Type B pancreatic cell (in vitro differentiated cells): ENCODE measurements around the gene PGAM5. TPM values are rescaled to one million over a fixed set of nuclear protein-coding genes. Genes with fewer than 3 reads are reported as not detected.
A peak's percentile ranks its signal among the peaks of the same experiment; 100 is the strongest.

Experiments
- DNase-seq: peaks from one replicate; pipeline ENCODE4 v3.0.0; 2021; ENCODE audit warnings: mixed read lengths; ENCODE audit not compliant: unreplicated experiment; ENCODE audit errors: extremely low spot score
- H3K27ac Mint-ChIP-seq: 2 replicates; pipeline ENCODE4 v1.8.0; 2021; ENCODE audit warnings: mild to moderate bottlenecking, mixed read lengths
- H3K27me3 Mint-ChIP-seq: 2 replicates; pipeline ENCODE4 v1.8.0; 2021; ENCODE audit warnings: mixed read lengths
- H3K36me3 Mint-ChIP-seq: 2 replicates; pipeline ENCODE4 v1.8.0; 2021; ENCODE audit warnings: mixed read lengths
- H3K4me1 Mint-ChIP-seq: one replicate; pipeline ENCODE4 v1.8.0; 2021; ENCODE audit warnings: mixed read lengths; ENCODE audit not compliant: unreplicated experiment
- H3K4me3 Mint-ChIP-seq: 2 replicates; pipeline ENCODE4 v1.8.0; 2021; ENCODE audit warnings: mild to moderate bottlenecking, mixed read lengths
- H3K9me3 Mint-ChIP-seq: 2 replicates; pipeline ENCODE4 v1.8.0; 2021; ENCODE audit warnings: mixed read lengths
- total RNA-seq: library from RNA; stranded (reverse); gene quantifications from 2 replicates; pipeline ENCODE4 v1.2.1, GENCODE V29; 2021; ENCODE audit warnings: low replicate concordance
- TF ChIP-seq, protein P1 (sequence below): fragments of 200-600 bp; sonication (generic); conservative IDR thresholded peaks from 2 replicates; pipeline ENCODE4 v1.5.0; 2021; ENCODE audit warnings: antibody characterized with exemption, mild to moderate bottlenecking

The PGAM5 gene
- total RNA-seq, 1 donor from 2014 or later, result 41.0 TPM

- peaks cover 7% of the 10 kb centered on the region for H3K36me3 Mint-ChIP-seq
- peaks cover 5% of the 10 kb centered on the region for H3K4me1 Mint-ChIP-seq
- H3K9me3 Mint-ChIP-seq, result no peaks in the 10 kb centered on the region
- no peaks in the 10 kb centered on the region for H3K27me3 Mint-ChIP-seq
- H3K4me3 Mint-ChIP-seq, result no peak overlapping the region
- H3K27ac Mint-ChIP-seq, result peak overlapping the region; percentile 9
- DNase-seq, result no peak
- TF ChIP-seq, protein P1, sequence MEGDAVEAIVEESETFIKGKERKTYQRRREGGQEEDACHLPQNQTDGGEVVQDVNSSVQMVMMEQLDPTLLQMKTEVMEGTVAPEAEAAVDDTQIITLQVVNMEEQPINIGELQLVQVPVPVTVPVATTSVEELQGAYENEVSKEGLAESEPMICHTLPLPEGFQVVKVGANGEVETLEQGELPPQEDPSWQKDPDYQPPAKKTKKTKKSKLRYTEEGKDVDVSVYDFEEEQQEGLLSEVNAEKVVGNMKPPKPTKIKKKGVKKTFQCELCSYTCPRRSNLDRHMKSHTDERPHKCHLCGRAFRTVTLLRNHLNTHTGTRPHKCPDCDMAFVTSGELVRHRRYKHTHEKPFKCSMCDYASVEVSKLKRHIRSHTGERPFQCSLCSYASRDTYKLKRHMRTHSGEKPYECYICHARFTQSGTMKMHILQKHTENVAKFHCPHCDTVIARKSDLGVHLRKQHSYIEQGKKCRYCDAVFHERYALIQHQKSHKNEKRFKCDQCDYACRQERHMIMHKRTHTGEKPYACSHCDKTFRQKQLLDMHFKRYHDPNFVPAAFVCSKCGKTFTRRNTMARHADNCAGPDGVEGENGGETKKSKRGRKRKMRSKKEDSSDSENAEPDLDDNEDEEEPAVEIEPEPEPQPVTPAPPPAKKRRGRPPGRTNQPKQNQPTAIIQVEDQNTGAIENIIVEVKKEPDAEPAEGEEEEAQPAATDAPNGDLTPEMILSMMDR, result no peak
Measured at GRCh38 chr12:132766380-132767085, 55.9 kb downstream of the PGAM5 start.

DNA sequence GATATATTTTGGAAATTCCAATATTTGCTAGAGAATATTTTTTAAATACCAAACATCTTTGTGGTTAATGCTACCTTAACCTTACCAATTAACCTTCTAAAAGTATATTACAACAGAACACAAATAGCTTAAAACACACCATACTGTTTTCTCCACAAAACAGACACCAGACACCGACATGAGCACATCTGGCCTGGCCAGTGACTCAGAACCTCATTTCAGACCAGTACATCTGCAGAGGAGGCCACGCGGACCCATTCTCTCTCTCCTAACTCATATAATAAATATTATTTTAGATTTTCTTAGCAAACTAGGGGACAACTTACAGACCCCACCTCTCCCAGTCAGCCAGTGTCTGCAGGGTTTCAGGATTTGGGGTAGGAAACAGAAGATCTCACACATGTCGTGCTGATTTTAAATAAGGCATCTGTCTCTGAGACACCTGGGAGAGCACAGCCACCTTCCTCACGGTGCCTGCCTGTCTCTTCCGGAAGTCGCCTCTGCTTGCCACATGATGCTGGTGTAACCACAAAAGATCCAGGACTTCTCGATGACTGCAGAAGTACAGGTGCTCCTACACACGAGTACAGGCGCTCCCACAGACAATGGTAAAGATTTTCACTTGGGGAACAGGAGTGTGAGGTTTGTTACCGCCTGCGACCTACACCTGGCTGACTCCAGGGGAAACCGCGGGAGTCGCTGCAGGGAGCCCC lies 60.6 kb downstream of the PGAM5 start:
- no peaks in the 10 kb centered on the region for H3K27me3 Mint-ChIP-seq
- peaks cover 5% of the 10 kb centered on the region for H3K4me1 Mint-ChIP-seq
- TF ChIP-seq, protein P1, result no peak
- H3K27ac Mint-ChIP-seq, result no peak overlapping the region
- H3K4me3 Mint-ChIP-seq, result no peak overlapping the region
- no peak for DNase-seq
- no peaks in the 10 kb centered on the region for H3K9me3 Mint-ChIP-seq
- peaks cover 7% of the 10 kb centered on the region for H3K36me3 Mint-ChIP-seq

Other genes starting within 250 kb of the PGAM5 start
- 108 TPM in 2 replicates for gene FBRSL1, start 220.7 kb upstream of the PGAM5 start, total RNA-seq
- not detected in 2 replicates for gene LRCOL1, start 100.3 kb upstream of the PGAM5 start, total RNA-seq
- 2.8 and 5.4 TPM in 2 replicates for gene P2RX2, start 92.1 kb upstream of the PGAM5 start, total RNA-seq
- 67.3 and 113 TPM in 2 replicates for gene POLE, start 23.5 kb upstream of the PGAM5 start, total RNA-seq
- gene PXMP2, start 23.3 kb upstream of the PGAM5 start, total RNA-seq, result 23.6 and 38.5 TPM in 2 replicates
- gene ANKLE2, start 51.0 kb downstream of the PGAM5 start, total RNA-seq, result 65.1 and 75.9 TPM in 2 replicates
- gene GOLGA3, start 118.0 kb downstream of the PGAM5 start, total RNA-seq, result 62.0 and 81.5 TPM in 2 replicates
- 37.1 and 43.7 TPM in 2 replicates for gene CHFR, start 176.8 kb downstream of the PGAM5 start, total RNA-seq
- gene ZNF605, start 245.5 kb downstream of the PGAM5 start, total RNA-seq, result 18.3 and 20.6 TPM in 2 replicates